Uterus (tissue), 2 donors: ENCODE measurements around the gene VSIG10L2.

Experiments
- POLR2A ChIP-seq, 2 donors: fragments of 450-650 bp; IDR thresholded peaks; one replicate each; pipeline ENCODE4 v1.6.1; 2016; ENCODE audit warnings: antibody characterized with exemption in 2 of 2, mild to moderate bottlenecking in 1 of 2, moderate library complexity in 1 of 2
- TF ChIP-seq, protein P1 (sequence below), 4 experiments: fragments of 200-600 bp in 2 of 4; fragments of 450-650 bp in 2 of 4; sonication (generic) in 2 of 4; IDR thresholded peaks; one replicate each; pipeline ENCODE4 v1.5.1; 2016 to 2019; ENCODE audit warnings: antibody characterized with exemption in 4 of 4, mild to moderate bottlenecking in 2 of 4, moderate library complexity in 1 of 4

DNA sequence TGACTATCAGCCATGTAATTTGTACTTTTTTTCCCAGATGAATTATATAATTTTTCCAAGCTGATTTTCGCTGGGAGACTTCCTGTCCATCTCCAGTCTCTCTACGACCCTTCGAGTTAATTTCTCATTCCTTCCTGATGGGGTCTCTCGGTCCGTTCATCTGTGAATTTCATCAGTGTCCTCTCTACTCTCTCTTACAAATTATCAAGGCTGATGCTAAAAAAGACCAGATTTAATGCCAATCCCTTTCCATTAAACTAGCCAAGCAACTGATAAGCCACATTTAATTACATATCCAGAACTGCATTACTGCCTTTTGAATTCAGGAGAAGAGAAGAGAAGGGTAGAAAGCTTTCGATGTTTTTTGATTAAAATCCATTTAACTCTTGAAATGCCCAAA, 25.8 kb downstream of the VSIG10L2 start:
- no peak for TF ChIP-seq POLR2A (IDR thresholded peaks at IDR 0.05)
- TF ChIP-seq, protein P1, sequence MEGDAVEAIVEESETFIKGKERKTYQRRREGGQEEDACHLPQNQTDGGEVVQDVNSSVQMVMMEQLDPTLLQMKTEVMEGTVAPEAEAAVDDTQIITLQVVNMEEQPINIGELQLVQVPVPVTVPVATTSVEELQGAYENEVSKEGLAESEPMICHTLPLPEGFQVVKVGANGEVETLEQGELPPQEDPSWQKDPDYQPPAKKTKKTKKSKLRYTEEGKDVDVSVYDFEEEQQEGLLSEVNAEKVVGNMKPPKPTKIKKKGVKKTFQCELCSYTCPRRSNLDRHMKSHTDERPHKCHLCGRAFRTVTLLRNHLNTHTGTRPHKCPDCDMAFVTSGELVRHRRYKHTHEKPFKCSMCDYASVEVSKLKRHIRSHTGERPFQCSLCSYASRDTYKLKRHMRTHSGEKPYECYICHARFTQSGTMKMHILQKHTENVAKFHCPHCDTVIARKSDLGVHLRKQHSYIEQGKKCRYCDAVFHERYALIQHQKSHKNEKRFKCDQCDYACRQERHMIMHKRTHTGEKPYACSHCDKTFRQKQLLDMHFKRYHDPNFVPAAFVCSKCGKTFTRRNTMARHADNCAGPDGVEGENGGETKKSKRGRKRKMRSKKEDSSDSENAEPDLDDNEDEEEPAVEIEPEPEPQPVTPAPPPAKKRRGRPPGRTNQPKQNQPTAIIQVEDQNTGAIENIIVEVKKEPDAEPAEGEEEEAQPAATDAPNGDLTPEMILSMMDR (IDR thresholded peaks at IDR 0.05): no peak
